Measurements from ENCODE around the gene FAM13A.

DNA sequence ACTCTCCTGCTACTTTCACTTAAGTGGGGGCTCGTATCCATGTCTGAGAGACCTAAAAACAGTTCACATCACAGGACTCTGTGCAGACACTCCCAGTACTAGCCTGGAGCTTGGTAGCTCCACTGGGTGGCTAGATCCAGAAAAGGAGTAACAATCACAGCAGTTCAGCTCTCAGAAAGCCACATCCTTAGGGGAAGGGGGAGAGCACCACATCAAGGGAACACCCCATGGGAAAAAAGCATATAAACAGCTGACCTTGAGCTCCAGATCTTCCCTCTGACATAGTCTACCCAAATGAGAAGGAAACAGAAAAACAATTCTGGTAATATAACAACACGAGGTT is 175.8 kb downstream of the FAM13A start:
- TF ChIP-seq, protein P1, sequence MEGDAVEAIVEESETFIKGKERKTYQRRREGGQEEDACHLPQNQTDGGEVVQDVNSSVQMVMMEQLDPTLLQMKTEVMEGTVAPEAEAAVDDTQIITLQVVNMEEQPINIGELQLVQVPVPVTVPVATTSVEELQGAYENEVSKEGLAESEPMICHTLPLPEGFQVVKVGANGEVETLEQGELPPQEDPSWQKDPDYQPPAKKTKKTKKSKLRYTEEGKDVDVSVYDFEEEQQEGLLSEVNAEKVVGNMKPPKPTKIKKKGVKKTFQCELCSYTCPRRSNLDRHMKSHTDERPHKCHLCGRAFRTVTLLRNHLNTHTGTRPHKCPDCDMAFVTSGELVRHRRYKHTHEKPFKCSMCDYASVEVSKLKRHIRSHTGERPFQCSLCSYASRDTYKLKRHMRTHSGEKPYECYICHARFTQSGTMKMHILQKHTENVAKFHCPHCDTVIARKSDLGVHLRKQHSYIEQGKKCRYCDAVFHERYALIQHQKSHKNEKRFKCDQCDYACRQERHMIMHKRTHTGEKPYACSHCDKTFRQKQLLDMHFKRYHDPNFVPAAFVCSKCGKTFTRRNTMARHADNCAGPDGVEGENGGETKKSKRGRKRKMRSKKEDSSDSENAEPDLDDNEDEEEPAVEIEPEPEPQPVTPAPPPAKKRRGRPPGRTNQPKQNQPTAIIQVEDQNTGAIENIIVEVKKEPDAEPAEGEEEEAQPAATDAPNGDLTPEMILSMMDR (IDR thresholded peaks at IDR 0.05; ENCODE audit: poor library complexity) = no peak
- TF ChIP-seq EZH2phosphoT487 (IDR thresholded peaks at IDR 0.05; ENCODE audit: low read depth, severe bottlenecking, unreplicated experiment) = no peak

All from hepatocyte (in vitro differentiated cells).